ENCODE data around the gene MECP2.

GRCh38 chrX:154027022-154027402 is 70.5 kb downstream of the MECP2 start:
- TF ChIP-seq CTCF (IDR thresholded peaks at IDR 0.05) (no peak), POLR2A (IDR thresholded peaks at IDR 0.05) (no peak)
